ENCODE results near the gene CD68. TPM values are rescaled to one million over a fixed set of nuclear protein-coding genes. Genes with fewer than 3 reads are reported as not detected.

Gene CD68
- total RNA-seq, 1 donor from 2014 or later, result 0.95 TPM

DNA sequence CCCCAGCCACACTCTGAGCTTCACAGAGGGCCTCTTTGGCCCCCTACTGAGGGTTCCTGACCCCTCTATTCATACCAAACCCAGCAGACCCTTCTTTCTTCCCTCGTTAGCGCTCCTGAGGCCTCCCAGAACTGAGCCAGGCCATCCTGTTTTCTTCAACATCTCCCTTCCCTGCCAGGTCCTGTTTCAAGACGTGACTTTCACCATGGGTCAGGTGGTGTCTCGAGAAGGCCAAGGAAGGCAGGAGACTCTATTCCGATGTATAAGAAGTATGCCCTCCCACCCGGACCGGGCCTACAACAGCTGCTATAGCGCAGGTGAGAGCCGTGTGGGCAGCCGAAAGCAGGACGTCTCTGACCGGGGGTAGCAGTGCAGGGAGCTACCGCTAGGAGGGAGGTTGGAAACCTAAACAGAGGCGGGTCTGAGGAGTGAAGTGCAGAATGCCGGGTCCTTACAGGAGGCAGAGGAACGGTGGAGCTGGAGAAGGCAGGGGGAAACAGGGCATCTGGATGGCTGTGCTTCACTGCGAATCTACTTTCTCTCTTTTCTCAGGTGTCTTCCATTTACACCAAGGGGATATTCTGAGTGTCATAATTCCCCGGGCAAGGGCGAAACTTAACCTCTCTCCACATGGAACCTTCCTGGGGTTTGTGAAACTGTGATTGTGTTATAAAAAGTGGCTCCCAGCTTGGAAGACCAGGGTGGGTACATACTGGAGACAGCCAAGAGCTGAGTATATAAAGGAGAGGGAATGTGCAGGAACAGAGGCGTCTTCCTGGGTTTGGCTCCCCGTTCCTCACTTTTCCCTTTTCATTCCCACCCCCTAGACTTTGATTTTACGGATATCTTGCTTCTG is 19.0 kb upstream of the CD68 start:
- TF ChIP-seq EZH2phosphoT487 (IDR thresholded peaks at IDR 0.05) (no peak), EZH2 (IDR thresholded peaks at IDR 0.05) (no peak)
- TF ChIP-seq, protein P1, sequence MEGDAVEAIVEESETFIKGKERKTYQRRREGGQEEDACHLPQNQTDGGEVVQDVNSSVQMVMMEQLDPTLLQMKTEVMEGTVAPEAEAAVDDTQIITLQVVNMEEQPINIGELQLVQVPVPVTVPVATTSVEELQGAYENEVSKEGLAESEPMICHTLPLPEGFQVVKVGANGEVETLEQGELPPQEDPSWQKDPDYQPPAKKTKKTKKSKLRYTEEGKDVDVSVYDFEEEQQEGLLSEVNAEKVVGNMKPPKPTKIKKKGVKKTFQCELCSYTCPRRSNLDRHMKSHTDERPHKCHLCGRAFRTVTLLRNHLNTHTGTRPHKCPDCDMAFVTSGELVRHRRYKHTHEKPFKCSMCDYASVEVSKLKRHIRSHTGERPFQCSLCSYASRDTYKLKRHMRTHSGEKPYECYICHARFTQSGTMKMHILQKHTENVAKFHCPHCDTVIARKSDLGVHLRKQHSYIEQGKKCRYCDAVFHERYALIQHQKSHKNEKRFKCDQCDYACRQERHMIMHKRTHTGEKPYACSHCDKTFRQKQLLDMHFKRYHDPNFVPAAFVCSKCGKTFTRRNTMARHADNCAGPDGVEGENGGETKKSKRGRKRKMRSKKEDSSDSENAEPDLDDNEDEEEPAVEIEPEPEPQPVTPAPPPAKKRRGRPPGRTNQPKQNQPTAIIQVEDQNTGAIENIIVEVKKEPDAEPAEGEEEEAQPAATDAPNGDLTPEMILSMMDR (IDR thresholded peaks at IDR 0.05), result peak; percentile 71
- Mint-ChIP-seq H3K27ac (peak overlapping the region; percentile 89), H3K9me3 (no peaks in the 10 kb centered on the region), H3K4me1 (peaks cover 48% of the 10 kb centered on the region), H3K36me3 (peaks cover 12% of the 10 kb centered on the region), H3K27me3 (ENCODE audit: insufficient read depth, low read depth) (peaks cover 4% of the 10 kb centered on the region), H3K4me3 (peak overlapping the region; percentile 97)
- peaks cover 44% of the 10 kb centered on the region for H3K4me1 ChIP-seq
- H3K4me3 ChIP-seq, result peak overlapping the region; percentile 94
- H3F3A ChIP-seq (ENCODE audit: low read depth), result peaks cover 47% of the 10 kb centered on the region
- H3K79me2 ChIP-seq (ENCODE audit: low read depth), result peaks cover 36% of the 10 kb centered on the region
- H3K27me3 ChIP-seq, result no peaks in the 10 kb centered on the region
- H4K20me1 ChIP-seq (ENCODE audit: low read depth), result peaks cover 15% of the 10 kb centered on the region
- H3K27ac ChIP-seq, result no peak overlapping the region
- no peak overlapping the region for H3K9ac ChIP-seq
- peak; percentile 90 for DNase-seq (ENCODE audit: low spot score)
- H3K9me3 ChIP-seq (ENCODE audit: low read depth), result no peaks in the 10 kb centered on the region
- H3K4me2 ChIP-seq, result peak overlapping the region; percentile 97
- peak overlapping the region; percentile 31 for H2AFZ ChIP-seq (replicated peaks)
- peaks cover 3% of the 10 kb centered on the region for H3K36me3 ChIP-seq

DNA sequence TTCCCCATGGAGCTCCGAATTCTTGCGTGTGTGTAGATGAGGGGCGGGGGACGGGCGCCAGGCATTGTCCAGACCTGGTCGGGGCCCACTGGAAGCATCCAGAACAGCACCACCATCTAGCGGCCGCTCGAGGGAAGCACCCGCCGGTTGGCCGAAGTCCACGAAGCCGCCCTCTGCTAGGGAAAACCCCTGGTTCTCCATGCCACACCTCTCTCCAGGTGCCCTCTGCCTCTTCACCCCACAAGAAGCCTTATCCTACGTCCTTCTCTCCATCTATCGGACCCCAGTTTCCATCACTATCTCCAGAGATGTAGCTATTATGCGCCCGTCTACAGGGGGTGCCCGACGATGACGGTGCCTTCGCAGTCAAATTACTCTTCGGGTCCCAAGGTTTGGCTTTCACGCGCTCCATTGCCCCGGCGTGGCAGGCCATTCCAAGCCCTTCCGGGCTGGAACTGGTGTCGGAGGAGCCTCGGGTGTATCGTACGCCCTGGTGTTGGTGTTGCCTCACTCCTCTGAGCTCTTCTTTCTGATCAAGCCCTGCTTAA is 18.3 kb upstream of the CD68 start:
- H3K27ac Mint-ChIP-seq, result peak overlapping the region; percentile 89

DNA sequence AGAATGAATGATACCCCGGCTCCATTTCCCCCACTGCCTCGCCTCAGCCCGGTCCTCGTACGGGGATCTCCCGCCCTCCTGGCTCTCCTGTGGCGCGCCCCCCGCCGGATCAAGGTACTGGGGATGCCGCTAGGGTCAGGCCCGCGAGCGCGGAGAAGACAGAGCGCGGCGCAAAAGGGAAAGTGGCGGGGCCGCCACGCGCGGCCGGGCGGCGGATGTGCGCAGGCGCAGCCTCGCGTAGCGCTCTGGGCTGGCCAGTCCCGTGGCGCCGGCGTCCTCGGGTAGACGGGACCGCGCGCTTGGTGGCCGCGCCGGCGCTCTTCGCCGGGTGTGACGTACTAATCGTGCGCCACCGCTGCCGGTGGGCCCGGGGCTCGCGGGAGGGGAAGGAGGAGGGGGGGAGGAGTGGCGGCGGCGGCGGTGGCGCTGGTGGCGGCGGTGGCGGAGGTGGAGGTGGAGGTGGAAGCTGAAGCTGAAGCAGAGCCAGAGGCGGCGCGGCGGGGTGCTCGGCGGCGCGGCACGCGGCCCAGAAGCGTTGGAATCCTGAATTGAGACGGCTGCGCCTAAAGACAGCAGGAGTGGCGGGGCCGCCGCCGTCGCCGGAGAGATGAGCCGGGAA is 17.7 kb upstream of the CD68 start, which contains the start of gene SENP3:
Gene SENP3, plus strand, starts transcription at position 331 of the 619 bp plus-strand sequence. CDS start 1,158 bp downstream, outside the sequence.
- Mint-ChIP-seq H3K4me1 (peaks cover 47% of the 10 kb centered on the region), H3K36me3 (peaks cover 12% of the 10 kb centered on the region), H3K27ac (peak within 1 kb of the TSS; percentile 89), H3K4me3 (peak within 1 kb of the TSS; percentile 97), H3K9me3 (no peaks in the 10 kb centered on the region), H3K27me3 (ENCODE audit: insufficient read depth, low read depth) (peaks cover 2% of the 10 kb centered on the region)
- Histone ChIP-seq H4K20me1 (ENCODE audit: low read depth) (peaks cover 15% of the 10 kb centered on the region), H3K27me3 (no peaks in the 10 kb centered on the region), H2AFZ (replicated peaks) (peak within 1 kb of the TSS; percentile 91), H3K27ac (peak within 1 kb of the TSS; percentile 79), H3K36me3 (peaks cover 7% of the 10 kb centered on the region), H3K4me1 (peaks cover 44% of the 10 kb centered on the region), H3K4me2 (peak within 1 kb of the TSS; percentile 97), H3K9ac (peak within 1 kb of the TSS; percentile 98), H3K79me2 (ENCODE audit: low read depth) (peaks cover 39% of the 10 kb centered on the region), H3K9me3 (ENCODE audit: low read depth) (no peaks in the 10 kb centered on the region), H3K4me3 (peak within 1 kb of the TSS; percentile 94), H3F3A (ENCODE audit: low read depth) (peaks cover 41% of the 10 kb centered on the region)
- TF ChIP-seq, protein P1 (IDR thresholded peaks at IDR 0.05), result no peak
- peak; percentile 23 for TF ChIP-seq EZH2phosphoT487 (IDR thresholded peaks at IDR 0.05)
- DNase-seq (ENCODE audit: low spot score), result peak; percentile 97

More for the DNA sequence above, 18.3 kb upstream of the CD68 start:
- H4K20me1 ChIP-seq (ENCODE audit: low read depth), result peaks cover 15% of the 10 kb centered on the region
- H3K27ac ChIP-seq, result peak overlapping the region; percentile 79
- Mint-ChIP-seq H3K4me1 (peaks cover 47% of the 10 kb centered on the region), H3K27me3 (ENCODE audit: insufficient read depth, low read depth) (peaks cover 4% of the 10 kb centered on the region), H3K9me3 (no peaks in the 10 kb centered on the region), H3K4me3 (peak overlapping the region; percentile 97), H3K36me3 (peaks cover 12% of the 10 kb centered on the region)
- peaks cover 39% of the 10 kb centered on the region for H3K79me2 ChIP-seq (ENCODE audit: low read depth)
- H3K4me2 ChIP-seq, result peak overlapping the region; percentile 97
- no peaks in the 10 kb centered on the region for H3K27me3 ChIP-seq
- H2AFZ ChIP-seq (replicated peaks), result peak overlapping the region; percentile 91
- H3K9ac ChIP-seq, result peak overlapping the region; percentile 63
- no peaks in the 10 kb centered on the region for H3K9me3 ChIP-seq (ENCODE audit: low read depth)
- H3F3A ChIP-seq (ENCODE audit: low read depth), result peaks cover 44% of the 10 kb centered on the region
- peak overlapping the region; percentile 94 for H3K4me3 ChIP-seq
- TF ChIP-seq, protein P1 (IDR thresholded peaks at IDR 0.05), result peak; percentile 66
- TF ChIP-seq EZH2phosphoT487 (IDR thresholded peaks at IDR 0.05) (no peak), EZH2 (IDR thresholded peaks at IDR 0.05) (no peak)
- peak; percentile 95 for DNase-seq (ENCODE audit: low spot score)
- H3K4me1 ChIP-seq, result peaks cover 44% of the 10 kb centered on the region
- H3K36me3 ChIP-seq, result peaks cover 7% of the 10 kb centered on the region
